22Rv1 (cell line): Measurements from ENCODE around the gene PCDHA6.
A peak's percentile ranks its signal among the peaks of the same experiment; 100 is the strongest.
"Not testable (repeated sequence)": the region's sequence is repeated elsewhere in the genome, so short reads cannot be mapped to it uniquely, and the experiment has no call there.

ENCODE experiments used
- H3K27ac ChIP-seq: fragments of 450-650 bp; 2 replicates; pipeline ENCODE4 v1.5.1; 2017
- CTCF ChIP-seq: fragments of 450-650 bp; IDR thresholded peaks from 2 replicates; pipeline ENCODE4 v1.5.1; 2017; ENCODE audit warnings: mild to moderate bottlenecking
- ZFX ChIP-seq: fragments of 450-650 bp; IDR thresholded peaks from 2 replicates; pipeline ENCODE4 v1.6.1; 2017; ENCODE audit warnings: antibody characterized with exemption, borderline replicate concordance

PCDHA6 gene

GRCh38 chr5:140795259-140795641 is 32.5 kb upstream of the PCDHA6 start:
- peak overlapping the region; percentile 53 for H3K27ac ChIP-seq
- TF ChIP-seq ZFX (no peak), CTCF (0 out of 2 replicates have a peak, but pooled peaks have one; percentile 11)

- H3K27ac ChIP-seq = not testable (repeated sequence)
Measured at GRCh38 chr5:140796072-140796717, 31.6 kb upstream of the PCDHA6 start.

GRCh38 chr5:140796718-140797095 is 31.1 kb upstream of the PCDHA6 start:
- H3K27ac ChIP-seq = no peak overlapping the region

GRCh38 chr5:140800816-140801493 is 26.8 kb upstream of the PCDHA6 start, which contains the start of gene PCDHA3:
Gene PCDHA3, plus strand, starts transcription at chr5:140801057.
- peak; percentile 31; the same call in 1 of the 2 replicates for TF ChIP-seq CTCF
- no peak for TF ChIP-seq ZFX
- no peak within 1 kb of the TSS for H3K27ac ChIP-seq

More at GRCh38 chr5:140796718-140797095, 31.1 kb upstream of the PCDHA6 start:
- TF ChIP-seq CTCF (no peak), ZFX (no peak)

GRCh38 chr5:140801494-140801841 is 26.3 kb upstream of the PCDHA6 start:
- no peak for TF ChIP-seq ZFX
- H3K27ac ChIP-seq = no peak overlapping the region

GRCh38 chr5:140802381-140802780 is 25.4 kb upstream of the PCDHA6 start:
- H3K27ac ChIP-seq = not testable (repeated sequence)

- H3K27ac ChIP-seq = no peak overlapping the region
- TF ChIP-seq CTCF (no peak), ZFX (no peak)
Measured at GRCh38 chr5:140802781-140803271, 24.9 kb upstream of the PCDHA6 start.

GRCh38 chr5:140806834-140807775 is 20.7 kb upstream of the PCDHA6 start, which contains the start of gene PCDHA4:
Gene PCDHA4, plus strand, starts transcription at chr5:140807068.
- TF ChIP-seq CTCF = peak; percentile 80
- no peak for TF ChIP-seq ZFX
- peak within 1 kb of the TSS; percentile 78 for H3K27ac ChIP-seq

GRCh38 chr5:140808241-140808888 is 19.4 kb upstream of the PCDHA6 start:
- H3K27ac ChIP-seq = not testable (repeated sequence)
